Stromal cell of bone marrow (primary cell): ENCODE measurements around the gene C4A.
"Not testable (repeated sequence)": the region's sequence is repeated elsewhere in the genome, so short reads cannot be mapped to it uniquely, and the experiment has no call there.

ENCODE experiments used
- DNase-seq: peaks from one replicate; pipeline ENCODE4 v3.0.0-alpha.2; 2012; ENCODE audit warnings: low read depth

The C4A gene

DNA sequence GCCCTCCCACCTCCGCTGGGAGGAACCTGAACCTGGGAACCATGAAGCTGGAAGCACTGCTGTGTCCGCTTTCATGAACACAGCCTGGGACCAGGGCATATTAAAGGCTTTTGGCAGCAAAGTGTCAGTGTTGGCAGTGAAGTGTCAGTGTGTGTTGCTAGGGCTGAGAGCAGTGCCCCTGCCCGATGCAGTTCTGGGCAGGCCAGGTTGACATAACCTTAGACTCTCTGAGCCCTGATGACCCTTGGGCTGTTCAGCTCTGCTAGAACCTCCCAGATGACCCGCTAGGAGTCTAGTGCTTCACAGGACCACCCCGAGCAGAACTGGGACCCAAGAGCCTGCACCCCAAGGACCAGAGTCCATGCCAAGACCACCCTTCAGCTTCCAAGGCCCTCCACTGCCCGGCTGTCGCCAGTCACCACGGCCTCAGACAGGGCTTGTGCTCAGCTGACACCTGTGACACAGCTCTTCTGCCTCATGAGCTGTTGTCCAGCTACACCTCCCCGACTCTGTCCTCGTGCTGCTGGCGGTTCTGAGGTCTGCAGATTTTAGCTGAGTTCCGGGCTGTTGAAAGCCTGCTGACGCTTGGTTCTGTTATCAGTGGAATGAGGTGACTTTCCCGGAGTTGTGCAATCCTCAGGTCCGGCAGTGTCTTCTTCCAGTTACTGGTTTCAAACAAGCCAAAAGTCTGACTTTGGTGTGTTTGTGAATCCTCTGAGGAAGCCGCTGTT lies 53.6 kb downstream of the C4A start:
- not testable (repeated sequence) for DNase-seq

GRCh38 chr6:32037136-32037535 lies 55.3 kb downstream of the C4A start:
- not testable (repeated sequence) for DNase-seq

- not testable (repeated sequence) for DNase-seq
These were observed 56.0 kb downstream of the C4A start, which contains the start of gene CYP21A2 for GRCh38 chr6:32037598-32038524. Gene CYP21A2, plus strand, starts transcription at chr6:32038415. Its CDS starts 8 bp downstream, at chr6:32038423.

- not testable (repeated sequence) for DNase-seq
These were observed 57.0 kb downstream of the C4A start for GRCh38 chr6:32038878-32039277.

DNA sequence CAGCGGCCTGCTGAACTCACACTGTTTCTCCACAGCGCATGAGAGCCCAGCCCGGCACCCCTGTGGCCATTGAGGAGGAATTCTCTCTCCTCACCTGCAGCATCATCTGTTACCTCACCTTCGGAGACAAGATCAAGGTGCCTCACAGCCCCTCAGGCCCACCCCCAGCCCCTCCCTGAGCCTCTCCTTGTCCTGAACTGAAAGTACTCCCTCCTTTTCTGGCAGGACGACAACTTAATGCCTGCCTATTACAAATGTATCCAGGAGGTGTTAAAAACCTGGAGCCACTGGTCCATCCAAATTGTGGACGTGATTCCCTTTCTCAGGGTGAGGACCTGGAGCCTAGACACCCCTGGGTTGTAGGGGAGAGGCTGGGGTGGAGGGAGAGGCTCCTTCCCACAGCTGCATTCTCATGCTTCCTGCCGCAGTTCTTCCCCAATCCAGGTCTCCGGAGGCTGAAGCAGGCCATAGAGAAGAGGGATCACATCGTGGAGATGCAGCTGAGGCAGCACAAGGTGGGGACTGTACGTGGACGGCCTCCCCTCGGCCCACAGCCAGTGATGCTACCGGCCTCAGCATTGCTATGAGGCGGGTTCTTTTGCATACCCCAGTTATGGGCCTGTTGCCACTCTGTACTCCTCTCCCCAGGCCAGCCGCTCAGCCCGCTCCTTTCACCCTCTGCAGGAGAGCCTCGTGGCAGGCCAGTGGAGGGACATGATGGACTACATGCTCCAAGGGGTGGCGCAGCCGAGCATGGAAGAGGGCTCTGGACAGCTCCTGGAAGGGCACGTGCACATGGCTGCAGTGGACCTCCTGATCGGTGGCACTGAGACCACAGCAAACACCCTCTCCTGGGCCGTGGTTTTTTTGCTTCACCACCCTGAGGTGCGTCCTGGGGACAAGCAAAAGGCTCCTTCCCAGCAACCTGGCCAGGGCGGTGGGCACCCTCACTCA lies 57.7 kb downstream of the C4A start:
- DNase-seq, result not testable (repeated sequence)

DNA sequence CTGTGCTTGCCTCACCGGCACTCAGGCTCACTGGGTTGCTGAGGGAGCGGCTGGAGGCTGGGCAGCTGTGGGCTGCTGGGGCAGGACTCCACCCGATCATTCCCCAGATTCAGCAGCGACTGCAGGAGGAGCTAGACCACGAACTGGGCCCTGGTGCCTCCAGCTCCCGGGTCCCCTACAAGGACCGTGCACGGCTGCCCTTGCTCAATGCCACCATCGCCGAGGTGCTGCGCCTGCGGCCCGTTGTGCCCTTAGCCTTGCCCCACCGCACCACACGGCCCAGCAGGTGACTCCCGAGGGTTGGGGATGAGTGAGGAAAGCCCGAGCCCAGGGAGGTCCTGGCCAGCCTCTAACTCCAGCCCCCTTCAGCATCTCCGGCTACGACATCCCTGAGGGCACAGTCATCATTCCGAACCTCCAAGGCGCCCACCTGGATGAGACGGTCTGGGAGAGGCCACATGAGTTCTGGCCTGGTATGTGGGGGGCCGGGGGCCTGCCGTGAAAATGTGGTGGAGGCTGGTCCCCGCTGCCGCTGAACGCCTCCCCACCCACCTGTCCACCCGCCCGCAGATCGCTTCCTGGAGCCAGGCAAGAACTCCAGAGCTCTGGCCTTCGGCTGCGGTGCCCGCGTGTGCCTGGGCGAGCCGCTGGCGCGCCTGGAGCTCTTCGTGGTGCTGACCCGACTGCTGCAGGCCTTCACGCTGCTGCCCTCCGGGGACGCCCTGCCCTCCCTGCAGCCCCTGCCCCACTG lies 58.6 kb downstream of the C4A start:
- not testable (repeated sequence) for DNase-seq

GRCh38 chr6:32041050-32041321 lies 59.1 kb downstream of the C4A start:
- DNase-seq, result not testable (repeated sequence)

- not testable (repeated sequence) for DNase-seq
These were observed 59.5 kb downstream of the C4A start for GRCh38 chr6:32041385-32041784.

GRCh38 chr6:32042276-32042675 lies 60.4 kb downstream of the C4A start:
- not testable (repeated sequence) for DNase-seq

GRCh38 chr6:32043589-32044380 lies 61.9 kb downstream of the C4A start:
- not testable (repeated sequence) for DNase-seq

DNA sequence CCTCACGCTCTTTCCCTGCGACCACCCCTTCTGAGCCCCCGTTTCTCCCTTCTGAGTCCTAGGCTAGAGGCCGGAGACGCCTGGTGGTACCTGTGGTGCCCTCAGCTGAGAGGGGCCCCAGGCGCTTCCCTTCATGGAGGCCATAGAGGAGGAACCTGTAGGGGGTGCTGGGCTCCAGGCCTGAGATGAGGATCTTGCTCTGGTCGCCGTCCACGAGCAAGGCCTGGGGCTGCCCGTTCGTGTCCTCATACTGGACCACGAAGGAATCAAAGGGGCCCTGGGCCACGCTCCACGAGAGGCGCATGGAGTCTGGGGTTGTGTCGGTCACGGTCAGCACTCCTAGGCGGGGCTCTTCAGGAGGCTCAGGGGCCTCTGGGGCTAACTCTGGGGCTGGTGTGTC lies 63.1 kb downstream of the C4A start:
- not testable (repeated sequence) for DNase-seq

DNA sequence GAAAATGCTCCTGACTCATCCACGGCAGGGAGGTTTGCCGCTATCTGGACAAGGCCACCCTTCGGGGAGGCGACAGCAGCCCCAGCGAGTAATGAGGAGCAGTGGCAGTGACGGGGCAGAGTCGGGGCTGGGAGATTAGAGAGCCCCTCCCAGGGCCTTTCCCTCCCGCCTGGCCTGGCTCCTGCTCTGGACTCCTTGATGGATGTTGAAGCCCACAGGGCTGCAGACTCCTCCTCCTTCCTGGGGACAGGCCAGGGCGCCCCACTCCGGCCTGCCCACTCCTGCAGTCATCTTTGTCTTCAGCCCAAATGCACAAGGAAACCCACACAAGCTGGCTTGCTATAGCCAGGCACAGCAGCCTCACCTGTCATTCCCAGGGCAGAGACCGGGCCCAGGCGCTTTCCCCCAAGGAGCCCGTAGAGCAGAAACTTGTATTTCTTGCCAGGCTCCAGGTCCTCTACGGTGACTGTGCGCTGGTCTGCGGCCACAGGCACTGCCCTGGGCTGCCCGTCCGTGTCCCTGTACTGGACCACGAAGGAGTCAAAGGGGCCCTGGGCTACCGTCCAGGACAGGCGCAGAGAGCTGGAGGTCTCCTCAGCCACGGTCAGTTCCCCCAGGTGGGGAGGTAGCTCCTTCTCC lies 64.1 kb downstream of the C4A start:
- DNase-seq, result no peak

DNA sequence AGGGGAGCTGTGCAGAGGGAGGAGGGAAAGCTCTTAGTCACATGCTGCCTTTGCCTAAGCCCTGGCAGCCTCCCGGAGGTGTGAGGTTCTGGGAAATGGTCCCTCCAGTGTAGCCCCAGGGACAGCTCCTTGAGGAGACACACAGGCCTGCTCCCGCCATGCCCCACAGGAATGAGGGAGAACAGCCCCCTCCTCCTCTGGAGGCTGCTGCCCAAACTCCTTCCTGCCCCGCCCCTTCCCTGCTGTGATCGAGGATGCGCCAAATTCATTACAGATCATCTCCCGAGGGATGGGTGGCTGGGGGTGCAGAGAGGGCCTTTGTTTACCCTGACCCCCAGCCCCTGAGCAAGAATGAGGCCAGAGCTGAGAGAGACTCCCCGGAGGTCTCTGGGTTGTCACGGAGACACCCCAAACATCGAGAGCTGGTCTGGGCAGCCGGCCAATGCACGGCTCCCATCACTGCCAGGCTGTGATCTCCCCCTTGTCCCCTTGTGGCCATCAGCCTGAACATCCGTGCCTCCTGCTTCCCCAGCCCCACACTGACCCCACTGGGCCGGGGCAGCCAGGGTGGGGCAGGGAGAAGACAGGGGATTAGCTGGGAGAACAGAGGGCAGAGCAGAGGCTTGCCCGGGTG lies 64.7 kb downstream of the C4A start:
- DNase-seq, result no peak

GRCh38 chr6:32047084-32047478 lies 65.2 kb downstream of the C4A start:
- peak; percentile 65 for DNase-seq

DNA sequence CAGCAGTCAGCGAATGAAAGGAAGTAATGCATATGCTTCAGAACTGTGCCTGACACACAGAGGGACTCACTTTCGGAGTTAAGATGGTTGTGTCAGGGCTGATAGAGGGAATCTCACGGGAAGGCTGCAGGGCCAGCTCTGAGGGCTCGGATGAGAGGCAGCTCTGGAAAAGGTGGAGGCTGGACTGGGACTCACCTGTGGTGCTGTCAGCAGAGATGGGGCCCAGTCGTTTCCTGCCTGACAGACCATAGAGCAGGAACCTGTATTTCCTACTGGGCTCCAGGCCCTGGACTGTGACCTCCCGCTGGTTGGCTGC lies 65.6 kb downstream of the C4A start:
- DNase-seq, result no peak

- no peak for DNase-seq
These were observed 66.3 kb downstream of the C4A start for GRCh38 chr6:32047855-32048766.

GRCh38 chr6:32049149-32049548 lies 67.3 kb downstream of the C4A start:
- DNase-seq, result not testable (repeated sequence)

DNA sequence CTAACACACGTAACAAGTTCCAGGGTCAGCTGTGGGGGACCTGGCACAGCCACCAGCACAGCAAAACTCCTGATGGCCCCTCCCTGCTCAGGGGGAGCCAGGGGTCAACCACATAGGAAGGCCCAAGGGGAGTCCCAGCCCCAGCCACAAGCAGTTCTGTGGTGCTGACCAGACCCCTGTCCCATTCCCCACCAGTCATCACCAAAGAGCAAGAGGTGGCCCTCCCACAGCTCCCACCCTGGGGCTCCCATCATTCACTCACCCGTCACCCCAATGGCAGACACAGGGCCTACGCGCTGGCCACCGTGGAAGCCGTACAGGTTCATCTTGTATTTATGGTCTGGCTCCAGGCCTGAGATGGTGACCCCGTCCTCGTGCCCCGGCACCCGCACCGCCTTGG lies 67.9 kb downstream of the C4A start:
- not testable (repeated sequence) for DNase-seq

- DNase-seq, result no peak
These were observed 68.7 kb downstream of the C4A start for GRCh38 chr6:32050562-32050961.
